ENCODE results near the gene NKX2-1.
A peak's percentile ranks its signal among the peaks of the same experiment; 100 is the strongest.
"Not testable (repeated sequence)": the region's sequence is repeated elsewhere in the genome, so short reads cannot be mapped to it uniquely, and the experiment has no call there.

The NKX2-1 gene

DNA sequence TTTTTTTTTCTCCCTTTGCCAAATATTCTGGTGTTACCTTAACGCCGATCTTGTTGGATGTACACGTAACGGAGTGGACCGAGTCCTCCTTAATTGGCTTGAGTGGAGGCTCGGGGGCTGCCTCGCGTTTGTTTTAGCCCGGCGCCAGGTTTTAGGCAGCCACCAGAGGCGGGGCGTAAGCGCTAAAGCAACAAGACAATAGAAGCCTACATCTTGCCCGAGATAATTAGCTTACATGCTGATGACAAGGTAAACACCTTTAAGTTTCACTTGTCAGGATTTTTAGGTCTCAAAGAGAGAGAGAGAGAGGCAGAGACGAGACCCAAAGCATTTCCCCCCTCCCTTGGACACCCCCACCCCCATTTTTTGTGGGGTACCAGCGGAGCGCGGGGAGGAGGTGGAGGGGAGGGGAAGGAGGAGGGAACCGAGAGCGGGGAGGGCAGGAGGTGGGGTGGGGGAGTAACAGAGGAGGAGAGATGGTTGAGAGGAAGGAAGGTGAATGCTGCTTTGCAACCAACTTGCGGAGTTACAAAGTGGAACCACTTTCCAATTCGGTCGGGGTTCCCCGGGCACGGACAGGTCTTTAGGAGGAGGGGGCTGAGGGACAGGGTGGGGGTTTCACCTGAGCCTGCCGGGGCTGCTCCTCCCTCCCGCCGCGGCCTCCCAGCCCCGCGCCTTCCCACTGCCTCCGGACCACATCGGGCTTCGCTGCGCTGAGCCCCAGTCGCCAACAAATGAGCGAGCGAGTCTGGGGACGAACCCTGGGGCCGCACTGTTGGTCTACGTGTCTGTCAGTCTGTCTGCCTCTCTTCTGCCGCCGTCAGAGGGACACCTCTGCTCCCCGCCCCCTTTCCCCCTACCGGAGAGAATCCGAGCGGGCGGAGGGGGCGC lies at the start of gene NKX2-1:
Gene NKX2-1, minus strand, starts transcription at position 802 of the 891 bp plus-strand sequence. Its CDS starts 103 bp downstream, at position 699.
- no peak for DNase-seq (ENCODE audit: low spot score)

DNA sequence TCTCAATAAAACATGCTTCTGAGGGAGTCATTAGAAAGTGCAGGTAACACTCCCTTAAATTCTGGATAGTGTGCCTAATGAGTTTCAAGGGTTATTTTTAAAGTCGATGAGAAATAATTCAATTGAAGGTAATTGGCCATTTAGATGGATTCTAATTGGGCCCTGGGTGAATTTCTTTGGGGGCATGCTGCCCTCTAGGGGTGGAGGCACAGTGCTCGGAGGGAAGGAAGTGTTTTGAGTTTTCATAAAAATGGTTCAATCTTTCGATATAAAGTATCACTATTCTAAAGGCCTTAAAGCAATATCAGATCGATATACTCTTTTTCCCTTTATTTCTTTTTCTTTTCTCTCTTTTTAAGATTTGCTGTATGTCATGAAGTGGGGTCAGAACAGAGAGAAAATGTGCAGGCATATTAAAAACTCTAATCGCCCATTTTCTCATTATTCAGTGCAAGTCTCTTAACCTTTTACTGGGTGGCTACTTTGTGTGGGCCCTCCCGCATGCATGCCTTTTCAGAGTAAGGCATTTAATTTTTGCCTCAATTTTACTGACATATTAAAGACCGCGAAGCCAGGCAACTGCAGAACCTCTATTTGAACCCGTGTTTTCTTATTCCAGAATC lies 36.9 kb upstream of the NKX2-1 start:
- peak; percentile 11 for DNase-seq (ENCODE audit: low spot score)

DNA sequence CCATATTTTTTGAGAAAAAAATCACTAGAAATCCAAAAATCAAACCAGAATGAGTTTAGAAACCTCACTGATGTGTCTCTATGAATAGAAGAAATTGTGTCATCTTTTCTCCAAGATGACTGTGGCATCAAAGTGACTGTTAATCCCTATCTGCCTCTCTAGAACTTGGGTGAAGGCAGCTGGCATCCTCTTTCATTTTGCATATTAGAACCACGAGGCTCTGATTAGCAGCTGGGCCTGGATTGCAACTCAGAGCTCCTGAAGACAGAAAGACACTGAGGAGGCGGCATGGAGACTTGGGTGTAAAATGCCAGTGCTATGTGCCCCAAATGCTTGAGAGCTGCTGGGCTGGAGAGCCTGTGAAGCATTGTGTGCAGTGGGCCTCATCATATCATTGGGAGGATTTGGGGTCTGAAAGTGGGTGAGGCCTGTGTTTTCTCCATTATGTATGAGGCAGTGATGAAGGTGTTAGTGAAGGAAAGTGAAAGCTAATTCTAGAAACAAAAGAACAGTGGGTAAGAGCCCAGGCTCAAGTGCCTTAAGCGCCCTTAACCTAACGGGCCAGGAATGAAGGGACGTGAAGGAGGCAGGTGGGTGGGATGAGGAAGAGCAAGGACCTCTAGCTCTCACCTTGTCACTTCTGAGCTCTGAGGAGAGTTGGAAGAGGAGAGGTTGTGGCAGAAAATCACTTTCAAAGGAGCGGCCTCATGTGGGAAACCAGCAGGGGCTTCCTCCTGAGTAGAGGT lies 36.1 kb upstream of the NKX2-1 start:
- no peak for DNase-seq (ENCODE audit: low spot score)

DNA sequence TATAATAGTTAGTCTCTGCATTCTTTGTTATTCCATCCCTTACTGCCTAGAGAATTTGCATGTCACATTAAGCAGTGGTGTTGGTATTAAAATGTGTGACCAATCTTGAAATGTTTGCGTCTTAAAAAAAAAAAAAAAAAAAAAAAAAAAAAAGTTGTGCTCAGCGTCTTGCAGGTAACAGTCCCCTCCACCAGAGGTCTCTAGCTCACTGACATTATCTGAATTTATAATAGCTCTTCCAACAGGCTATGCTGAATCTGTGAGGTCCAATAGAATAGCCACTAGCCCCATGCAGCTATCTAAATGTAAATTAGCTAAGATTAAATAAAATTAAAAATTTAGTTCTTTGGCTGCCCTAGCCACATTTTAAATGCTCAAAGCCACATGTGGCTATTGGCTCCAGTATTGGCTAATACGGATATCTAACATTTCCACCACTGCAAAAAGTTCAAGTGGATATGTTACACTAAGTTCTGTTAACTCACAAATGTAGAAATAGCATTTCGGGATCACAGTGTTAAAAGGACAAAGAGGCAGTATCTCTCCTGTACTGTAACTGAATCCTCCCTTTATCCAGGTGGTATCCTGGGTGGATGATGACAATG lies 33.7 kb upstream of the NKX2-1 start:
- no peak for DNase-seq (ENCODE audit: low spot score)

DNA sequence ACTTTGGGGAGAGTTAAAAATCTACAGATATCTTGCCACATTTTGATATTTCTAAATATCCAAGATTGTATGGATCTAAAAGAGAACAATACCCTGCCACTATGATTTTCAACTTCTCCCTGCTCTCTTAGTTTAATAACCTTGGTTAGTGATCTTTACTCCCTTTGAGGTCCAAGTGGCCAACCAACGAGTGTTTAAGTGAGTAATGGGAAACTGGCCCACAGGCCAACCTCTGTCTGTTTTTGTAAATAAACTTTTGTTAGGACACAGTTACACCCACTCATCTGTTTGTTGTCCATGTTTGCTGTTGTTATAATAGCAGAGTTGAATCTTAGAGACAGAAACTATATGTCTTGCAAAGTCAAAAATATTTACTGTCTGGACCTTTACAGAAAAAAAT lies 30.9 kb upstream of the NKX2-1 start:
- DNase-seq (ENCODE audit: low spot score): no peak

DNA sequence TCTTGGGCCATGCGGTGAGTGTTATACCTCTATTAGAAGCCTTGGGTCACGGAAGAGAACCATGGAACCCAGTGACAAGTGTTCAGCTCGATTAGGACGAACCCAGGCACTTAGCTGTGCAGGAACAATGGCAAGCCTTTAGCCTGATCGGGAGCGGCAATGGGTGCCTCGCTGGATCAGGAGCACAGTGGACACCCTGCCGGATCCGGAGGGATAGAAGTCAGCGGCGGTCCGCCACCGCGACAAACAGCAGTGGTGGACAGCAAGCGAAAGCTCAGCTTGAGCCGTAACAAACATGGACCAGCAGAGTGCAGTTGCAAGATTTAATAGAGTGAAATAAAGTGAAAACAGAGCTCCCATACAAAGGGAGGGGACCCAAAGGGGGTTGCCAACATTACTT lies 24.2 kb upstream of the NKX2-1 start:
- not testable (repeated sequence) for DNase-seq (ENCODE audit: low spot score)

DNA sequence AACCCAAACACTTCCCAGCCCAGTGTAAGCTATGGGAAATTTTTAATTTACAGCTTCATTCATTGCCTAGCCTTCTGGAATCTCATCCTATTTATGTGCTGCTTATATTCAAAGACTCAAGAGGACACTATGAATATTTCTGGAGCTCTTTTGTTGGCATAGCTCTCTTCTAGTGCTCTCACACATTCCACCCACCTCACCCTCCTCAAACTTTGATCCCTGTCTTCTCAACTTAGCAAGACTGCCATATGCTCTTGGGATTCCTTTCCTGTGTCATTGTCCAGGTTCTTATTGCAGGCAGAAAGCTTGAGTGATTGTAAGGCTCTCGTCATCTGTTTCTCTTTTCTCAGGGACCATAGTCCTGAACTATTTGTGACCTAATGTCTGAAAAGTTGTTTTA lies 18.0 kb upstream of the NKX2-1 start:
- DNase-seq (ENCODE audit: low spot score): no peak

DNA sequence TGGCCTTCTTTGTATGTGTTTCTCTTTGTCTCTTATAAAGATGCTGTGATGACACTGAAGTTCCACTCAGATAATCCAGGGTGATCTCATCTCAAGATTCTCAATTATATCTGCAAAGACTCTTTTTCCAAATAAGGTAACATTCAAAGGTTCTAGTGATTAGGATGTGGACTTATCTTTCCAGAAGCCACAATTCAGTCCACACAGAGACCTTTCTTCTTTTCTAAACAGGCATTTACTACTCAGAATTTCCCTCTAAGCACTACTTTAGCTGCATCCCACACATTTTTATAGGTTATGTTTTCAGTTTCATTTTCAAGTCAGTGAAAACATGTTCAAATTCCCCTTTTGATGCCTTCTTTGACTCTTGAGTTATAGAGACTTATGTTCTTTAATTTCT lies 9.0 kb upstream of the NKX2-1 start:
- DNase-seq (ENCODE audit: low spot score): no peak

DNA sequence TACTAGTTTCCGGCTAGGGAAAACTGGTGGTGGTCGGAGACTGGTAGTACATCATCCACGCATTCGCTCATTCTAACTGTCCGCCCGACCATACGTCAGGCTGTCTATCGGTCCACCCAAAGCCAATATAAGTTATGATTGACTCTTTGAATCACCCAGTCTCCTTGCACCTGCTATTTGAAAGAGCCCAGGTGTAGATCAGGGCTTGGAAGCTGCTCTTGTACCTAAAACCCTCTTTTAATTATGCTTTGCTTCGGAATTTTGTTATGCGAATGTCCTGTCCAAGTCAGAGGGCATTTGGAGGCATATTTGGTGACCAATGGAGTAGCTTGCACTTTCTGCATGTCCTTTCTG lies 5.7 kb upstream of the NKX2-1 start:
- DNase-seq (ENCODE audit: low spot score): no peak

DNA sequence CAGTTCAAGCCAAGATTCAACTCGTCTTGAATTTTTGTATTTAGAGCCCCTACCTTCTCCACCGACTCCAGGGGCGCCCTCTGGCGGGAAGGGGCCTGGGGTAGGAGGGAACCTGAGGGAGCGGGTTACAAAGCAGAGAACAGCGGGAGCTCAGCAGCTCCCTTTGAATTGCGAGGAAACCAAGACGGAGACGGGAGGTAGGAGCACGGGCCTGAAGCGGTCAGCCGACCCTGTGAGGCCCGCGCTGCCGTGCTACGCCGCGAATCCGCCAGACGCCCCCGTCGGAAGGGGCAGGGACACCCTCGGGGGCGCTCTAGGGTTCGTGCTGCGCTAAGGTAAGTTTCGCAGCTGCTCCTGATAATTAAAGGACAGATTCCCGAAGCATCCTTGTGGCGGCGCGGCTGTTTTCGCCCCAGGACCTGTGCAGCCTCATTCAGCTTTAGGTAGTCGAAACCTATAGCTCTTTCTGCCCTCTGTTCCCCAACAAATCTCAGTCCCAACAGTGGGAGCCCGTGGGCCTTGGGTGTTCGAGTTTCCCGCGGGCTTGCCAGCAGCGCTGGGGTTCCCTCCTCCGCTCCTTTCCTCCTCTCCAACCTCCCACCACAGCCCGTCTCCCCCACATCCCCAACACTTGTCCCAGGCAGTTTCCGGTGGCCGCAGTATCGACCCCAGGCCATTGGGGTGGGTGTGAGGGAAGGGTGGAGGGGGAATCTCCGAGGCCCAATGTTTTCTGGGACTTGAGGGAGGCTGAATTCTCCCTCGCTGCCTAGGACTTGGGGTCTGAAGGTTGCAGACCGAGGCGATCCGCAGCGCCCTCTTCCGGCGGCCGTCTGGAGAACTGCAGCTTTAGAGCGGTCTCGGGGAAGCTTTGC lies 5.1 kb upstream of the NKX2-1 start:
- DNase-seq (ENCODE audit: low spot score): no peak

DNA sequence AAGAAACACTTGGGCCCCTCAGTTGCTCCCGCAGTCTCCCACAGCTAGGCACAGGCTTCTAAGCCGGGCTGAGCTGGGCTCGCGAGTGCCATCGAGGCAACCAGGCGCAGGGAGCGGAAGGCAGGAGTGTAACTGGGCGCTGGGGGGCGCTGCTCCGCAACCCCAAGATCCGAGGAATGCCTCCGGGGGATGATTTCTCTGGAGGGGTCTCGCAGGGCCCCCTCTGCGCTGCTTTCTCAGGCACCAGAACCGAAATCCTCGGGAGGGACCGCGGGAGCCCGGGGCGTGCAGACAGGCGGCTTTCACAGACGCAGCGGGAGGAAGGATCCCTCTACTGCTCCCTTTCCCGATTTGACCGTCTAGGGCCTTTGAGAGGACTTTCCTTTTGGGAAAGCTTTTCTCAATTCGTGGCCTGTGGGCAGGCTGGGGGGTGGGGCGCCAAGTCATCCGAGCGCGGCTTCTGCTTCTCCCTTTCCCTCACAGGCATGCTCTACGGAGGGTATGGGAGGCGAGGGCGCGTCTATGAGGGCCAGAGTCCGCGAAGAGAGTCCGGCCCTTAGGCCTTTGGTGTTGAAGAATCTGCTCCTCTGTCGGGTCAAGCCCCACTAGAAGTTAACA lies 4.3 kb upstream of the NKX2-1 start:
- no peak for DNase-seq (ENCODE audit: low spot score)

DNA sequence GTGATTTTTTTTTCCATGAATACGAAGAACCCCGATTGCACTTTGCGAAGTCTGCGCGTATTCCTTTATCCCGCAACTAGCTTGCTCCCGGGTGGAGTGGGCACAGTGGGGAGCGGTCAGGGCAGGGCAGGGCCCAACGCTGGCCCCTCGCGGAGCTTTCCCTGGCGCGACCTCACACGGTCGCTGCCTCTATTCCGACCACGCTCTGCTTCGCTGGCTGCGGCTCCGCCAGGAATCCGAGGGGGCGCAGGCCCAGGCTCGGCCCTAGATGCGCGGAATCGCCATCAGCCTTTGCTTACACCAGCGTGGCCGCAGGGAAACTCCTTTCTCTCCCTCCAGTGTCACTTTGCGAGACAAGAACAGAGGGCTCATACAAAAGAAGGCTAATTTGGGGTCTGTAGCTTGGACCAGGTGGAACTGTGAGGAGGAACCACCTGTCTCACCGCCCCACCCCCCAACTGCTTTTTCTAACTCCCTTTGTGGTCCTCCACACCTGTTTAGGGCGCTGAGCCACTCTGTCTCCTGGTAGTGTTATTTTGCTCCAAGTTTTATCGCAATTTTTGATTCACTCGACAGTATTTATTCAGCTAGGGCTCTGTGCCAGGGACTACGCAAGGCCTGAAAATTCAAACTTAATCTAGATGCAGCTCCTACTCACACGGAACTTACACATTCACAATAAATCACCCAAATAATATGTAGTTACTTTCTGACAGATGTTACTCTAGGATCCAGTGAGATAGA lies 3.1 kb upstream of the NKX2-1 start:
- DNase-seq (ENCODE audit: low spot score): no peak

DNA sequence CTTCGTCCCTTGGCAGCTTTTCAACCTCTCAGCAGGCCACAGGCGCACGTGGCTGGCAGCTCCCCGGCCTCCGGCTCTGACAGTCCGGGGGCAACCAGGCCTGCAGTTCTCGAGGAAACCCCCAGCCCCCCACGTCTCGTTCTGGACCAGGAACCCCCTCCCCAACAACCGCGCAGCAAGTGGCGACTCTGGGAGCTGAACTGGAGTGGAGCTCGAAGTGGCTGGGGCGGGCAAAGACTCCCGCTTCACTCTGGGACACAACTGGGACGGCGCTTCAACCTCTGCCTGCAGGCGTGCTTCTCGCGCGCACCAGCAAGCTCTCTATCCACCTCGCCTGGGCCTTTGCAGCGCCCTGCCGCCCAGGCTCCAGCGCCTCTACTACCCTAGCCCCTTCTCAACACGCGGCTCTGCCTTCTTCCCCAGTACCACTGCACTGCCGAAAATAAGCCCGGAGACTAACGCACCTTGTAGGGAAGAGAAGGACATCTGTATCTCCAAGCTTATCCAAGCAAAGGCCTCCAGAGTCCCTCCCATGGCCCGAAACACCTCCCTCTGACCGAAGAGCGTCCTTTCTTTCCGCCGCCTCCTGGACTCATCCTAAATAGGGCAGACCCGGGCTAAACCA lies 2.4 kb upstream of the NKX2-1 start:
- DNase-seq (ENCODE audit: low spot score): no peak

DNA sequence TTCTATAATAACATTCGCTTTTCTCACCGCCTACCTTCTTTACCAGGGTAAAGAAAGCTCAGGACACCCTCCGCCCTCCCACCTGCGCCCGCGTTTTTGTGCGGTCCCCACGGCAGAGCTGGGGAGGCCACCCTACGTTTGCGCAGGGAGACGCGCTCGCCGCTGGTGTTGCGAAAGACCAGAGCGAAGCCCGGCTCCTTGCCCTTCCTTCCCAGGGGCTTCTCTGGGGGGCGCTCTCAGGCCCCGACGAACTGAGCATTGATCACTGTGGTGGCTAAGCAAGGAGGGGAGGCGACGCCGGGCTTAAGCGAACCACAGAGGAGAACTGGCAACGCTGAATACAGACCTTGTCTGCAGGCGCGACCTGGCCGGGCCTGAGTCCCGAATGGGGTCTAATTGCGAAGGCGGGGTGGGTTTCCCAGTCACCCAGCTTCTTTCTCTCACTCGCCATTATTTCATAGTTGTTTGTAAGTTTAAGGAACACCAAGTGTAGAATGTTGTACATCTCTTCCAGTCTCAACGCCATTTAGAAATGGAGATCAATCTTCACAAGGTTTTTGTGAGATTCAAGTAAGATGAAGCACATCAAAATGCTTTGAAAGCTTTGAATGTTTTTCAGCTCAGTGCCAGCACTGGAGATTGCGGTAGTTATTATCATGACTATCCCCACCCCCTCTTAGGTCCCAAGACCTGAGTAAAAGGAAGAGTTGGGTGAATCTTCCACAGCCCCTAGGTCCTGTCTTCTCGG lies 1.7 kb upstream of the NKX2-1 start:
- DNase-seq (ENCODE audit: low spot score): no peak

DNA sequence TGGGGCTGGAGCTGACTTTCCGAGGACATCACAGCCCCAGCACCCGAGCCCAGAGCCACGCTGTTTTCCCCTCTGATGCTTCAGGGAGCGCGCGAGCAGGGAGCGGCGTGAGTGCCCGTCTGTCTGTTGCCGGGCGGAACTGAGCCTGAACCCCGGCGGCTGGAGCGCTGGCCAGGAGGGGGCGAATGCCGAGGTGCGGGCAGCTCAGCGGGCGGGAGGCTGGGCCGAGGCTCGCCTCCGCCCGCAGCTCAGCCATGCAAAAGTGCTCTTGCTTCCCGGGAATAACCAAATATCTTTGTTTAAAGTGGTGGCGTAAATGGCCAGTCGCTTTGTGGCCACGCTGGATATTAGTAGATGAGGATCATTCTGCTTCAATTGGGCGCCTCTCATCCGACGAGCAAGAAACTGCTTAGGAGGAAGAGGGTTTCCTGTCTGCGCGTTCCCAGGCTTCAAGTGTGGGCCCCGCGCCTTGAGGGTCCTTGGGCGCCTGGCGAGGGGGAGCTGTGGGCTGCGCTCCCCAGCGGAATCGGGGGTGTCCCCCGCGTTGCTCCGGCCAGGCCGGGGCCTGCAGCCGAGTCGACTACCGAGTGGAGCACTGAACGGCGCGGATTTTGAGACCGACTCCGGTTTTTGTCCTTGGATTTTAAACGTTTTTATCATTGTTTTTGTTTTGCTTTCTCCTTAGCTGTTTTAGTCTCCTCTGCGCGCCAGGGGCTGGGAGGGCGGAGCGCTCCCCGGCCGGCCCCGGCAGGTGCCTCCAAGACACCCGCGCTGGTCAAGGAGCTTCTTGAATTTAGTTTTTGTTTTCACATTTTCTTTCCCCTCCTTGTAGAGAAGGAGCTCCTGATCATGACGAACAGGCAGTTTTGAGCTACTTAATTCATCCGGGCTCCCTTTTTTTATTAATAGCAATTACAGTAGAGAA lies 831 bp upstream of the NKX2-1 start:
- no peak for DNase-seq (ENCODE audit: low spot score)

DNA sequence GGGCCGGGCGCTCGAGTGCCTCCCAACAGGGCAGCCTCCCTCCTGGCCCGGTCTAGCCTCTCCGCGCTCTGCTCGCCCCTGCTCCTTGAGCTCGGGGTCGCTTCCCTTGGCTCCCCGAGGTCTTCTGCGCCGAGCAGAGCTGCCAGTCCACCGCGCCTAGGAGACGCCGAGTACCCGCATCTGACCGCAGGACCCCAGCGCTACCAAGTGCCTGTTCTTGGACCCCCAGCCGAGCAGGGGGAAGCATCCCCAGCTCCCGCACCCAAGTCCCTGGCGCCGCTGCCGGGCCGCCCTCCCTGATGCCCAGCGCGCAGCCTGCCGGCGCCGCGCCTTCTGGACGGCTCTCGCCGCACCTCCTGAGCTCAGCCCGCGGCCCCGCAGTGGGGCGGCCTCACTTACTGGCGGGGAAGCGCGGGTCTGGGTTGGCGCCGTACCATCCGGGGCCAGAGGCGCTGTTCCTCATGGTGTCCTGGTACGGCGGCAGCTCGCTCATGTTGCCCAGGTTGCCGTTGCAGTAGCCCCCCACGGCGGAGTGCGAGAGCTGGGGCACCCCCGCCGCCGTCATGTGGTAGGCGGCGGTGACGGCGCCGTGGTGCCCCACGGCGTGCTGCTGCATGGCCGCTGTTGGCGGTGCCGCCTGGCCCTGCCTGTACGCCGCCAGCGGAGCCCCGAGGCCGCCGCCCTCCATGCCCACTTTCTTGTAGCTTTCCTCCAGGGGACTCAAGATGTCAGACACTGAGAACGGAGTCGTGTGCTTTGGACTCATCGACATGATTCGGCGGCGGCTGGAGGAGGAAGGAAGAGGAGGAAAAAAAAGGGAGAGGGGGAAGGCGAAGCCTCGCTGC lies 1.2 kb downstream of the NKX2-1 start:
- no peak for DNase-seq (ENCODE audit: low spot score)

DNA sequence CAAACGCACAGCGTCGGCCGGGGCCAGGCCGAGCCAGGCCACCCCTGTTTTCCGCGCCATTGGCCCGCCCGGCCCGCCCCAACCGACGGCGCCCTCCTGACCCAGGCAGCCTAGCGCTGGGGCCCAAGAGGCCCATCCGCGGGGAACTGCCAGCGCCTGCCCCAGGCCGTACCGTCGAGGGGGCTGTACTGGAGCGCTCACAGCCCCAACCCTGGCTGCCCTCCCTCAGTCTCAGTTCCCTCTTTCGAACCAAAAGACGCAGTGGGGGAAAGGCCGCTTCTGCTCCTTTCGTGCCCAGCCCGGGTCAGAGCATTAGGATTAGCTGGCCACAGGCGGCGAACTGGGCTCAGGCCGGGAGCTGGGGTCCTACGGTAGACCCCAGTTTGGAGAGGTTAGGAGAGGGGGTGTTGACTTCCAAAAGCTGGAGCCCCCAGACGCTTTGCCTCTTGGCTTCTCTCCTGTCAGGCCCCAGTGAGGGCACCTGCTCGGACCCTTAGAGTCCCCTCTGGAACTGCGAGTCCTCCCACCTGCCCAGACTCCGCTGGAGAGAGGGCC lies 1.9 kb downstream of the NKX2-1 start:
- no peak for DNase-seq (ENCODE audit: low spot score)
